GM12864 (cell line): ENCODE data around the gene HS6ST2.
"Not testable (repeated sequence)": the region's sequence is repeated elsewhere in the genome, so short reads cannot be mapped to it uniquely, and the experiment has no call there.

ENCODE experiments used
- DNase-seq: peaks from one replicate; pipeline ENCODE4 v3.0.0-alpha.2; 2011; ENCODE audit warnings: low read depth
- H3K4me3 ChIP-seq: 2 replicates; pipeline ENCODE4 v1.5.1; 2011; ENCODE audit warnings: mild to moderate bottlenecking, low read depth, low read length, control low read depth
- CTCF ChIP-seq: IDR thresholded peaks from 2 replicates; pipeline ENCODE4 v1.5.1; 2011; ENCODE audit warnings: low read depth, mild to moderate bottlenecking, moderate library complexity, low read length, control low read depth, inconsistent platforms; ENCODE audit errors: missing control alignments

Gene HS6ST2

GRCh38 chrX:132984058-132984650 is 25.7 kb upstream of the HS6ST2 start:
- no peak overlapping the region for H3K4me3 ChIP-seq
- no peak for DNase-seq
- TF ChIP-seq CTCF: no peak

GRCh38 chrX:132983496-132983895 is 25.1 kb upstream of the HS6ST2 start:
- DNase-seq: no peak
- no peak for TF ChIP-seq CTCF
- H3K4me3 ChIP-seq: no peak overlapping the region

DNA sequence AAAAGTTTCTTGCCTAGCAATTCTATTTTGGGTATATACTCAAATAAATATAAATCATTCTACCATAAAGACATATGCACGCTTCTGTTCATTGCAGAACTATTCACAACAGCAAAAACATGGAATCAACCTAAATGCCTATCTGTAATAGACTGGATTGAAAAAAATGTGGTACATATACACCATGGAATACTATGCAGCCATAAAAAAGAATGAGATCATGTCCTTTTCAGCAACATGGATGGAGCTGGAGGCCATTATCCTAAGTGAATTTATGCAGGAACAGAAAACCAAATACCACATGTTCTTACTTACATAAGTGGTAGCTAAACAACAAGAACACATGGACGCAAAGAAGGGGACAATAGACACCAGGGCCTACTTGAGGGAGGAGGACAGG is 21.6 kb upstream of the HS6ST2 start:
- H3K4me3 ChIP-seq, DNase-seq: not testable (repeated sequence)

- no peak overlapping the region for H3K4me3 ChIP-seq
- no peak for TF ChIP-seq CTCF
- no peak for DNase-seq
These were observed 10.0 kb upstream of the HS6ST2 start for GRCh38 chrX:132968296-132968949.

- DNase-seq: no peak
- TF ChIP-seq CTCF: no peak
- H3K4me3 ChIP-seq: no peak overlapping the region
These were observed 8.6 kb upstream of the HS6ST2 start for GRCh38 chrX:132967049-132967448.

- no peak for TF ChIP-seq CTCF
- no peak overlapping the region for H3K4me3 ChIP-seq
- DNase-seq: no peak
These were observed 7.0 kb upstream of the HS6ST2 start for GRCh38 chrX:132965461-132965860.

GRCh38 chrX:132961511-132961910 is 3.1 kb upstream of the HS6ST2 start:
- no peak for DNase-seq
- H3K4me3 ChIP-seq: no peak overlapping the region
- no peak for TF ChIP-seq CTCF
